ENCODE results near the gene MGAT4A.

DNA sequence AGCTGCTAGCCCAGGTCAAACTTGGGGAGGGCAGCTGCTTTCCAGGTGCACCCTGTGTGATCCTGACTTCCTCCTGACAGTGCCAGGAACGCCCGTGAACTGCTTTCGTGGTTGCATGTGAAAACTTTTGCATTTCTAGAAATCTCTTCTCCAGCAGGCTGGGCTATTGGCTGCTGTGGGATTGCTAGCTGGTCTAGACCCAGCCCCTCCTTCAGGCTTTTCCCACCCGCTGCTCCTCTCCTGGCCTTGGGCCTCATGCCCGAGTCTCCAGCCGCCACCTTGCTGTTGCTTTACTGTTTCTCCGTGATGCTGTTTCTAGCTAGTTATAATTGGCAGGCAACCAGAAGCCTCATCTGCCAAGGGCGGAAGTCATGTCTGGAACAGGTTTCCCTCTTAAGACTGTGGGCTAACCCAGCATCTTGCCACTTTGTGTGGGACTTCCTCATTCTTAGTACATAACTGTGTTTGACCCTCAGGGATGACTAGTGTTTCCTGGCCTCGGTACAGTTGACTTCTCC is 27.0 kb upstream of the MGAT4A start:
- TF ChIP-seq, protein P1, sequence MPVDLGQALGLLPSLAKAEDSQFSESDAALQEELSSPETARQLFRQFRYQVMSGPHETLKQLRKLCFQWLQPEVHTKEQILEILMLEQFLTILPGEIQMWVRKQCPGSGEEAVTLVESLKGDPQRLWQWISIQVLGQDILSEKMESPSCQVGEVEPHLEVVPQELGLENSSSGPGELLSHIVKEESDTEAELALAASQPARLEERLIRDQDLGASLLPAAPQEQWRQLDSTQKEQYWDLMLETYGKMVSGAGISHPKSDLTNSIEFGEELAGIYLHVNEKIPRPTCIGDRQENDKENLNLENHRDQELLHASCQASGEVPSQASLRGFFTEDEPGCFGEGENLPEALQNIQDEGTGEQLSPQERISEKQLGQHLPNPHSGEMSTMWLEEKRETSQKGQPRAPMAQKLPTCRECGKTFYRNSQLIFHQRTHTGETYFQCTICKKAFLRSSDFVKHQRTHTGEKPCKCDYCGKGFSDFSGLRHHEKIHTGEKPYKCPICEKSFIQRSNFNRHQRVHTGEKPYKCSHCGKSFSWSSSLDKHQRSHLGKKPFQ (CRISPR knock-in tag; IDR thresholded peaks at IDR 0.05; ENCODE audit: insufficient replicate concordance) = no peak
- TF ChIP-seq POLR2AphosphoS5 (IDR thresholded peaks at IDR 0.05; ENCODE audit: low read depth, low read length) = no peak
- TF ChIP-seq RAD51 (IDR thresholded peaks at IDR 0.05; ENCODE audit: borderline replicate concordance) = no peak
- TF ChIP-seq FOXK2 (IDR thresholded peaks at IDR 0.05) = no peak
- no peak for TF ChIP-seq NBN (conservative IDR thresholded peaks at IDR 0.05)
- TF ChIP-seq ZNF263 (CRISPR knock-in tag; IDR thresholded peaks at IDR 0.05) = no peak
- no peak for TF ChIP-seq JUN (CRISPR knock-in tag; IDR thresholded peaks at IDR 0.05)
- TF ChIP-seq, protein P2, sequence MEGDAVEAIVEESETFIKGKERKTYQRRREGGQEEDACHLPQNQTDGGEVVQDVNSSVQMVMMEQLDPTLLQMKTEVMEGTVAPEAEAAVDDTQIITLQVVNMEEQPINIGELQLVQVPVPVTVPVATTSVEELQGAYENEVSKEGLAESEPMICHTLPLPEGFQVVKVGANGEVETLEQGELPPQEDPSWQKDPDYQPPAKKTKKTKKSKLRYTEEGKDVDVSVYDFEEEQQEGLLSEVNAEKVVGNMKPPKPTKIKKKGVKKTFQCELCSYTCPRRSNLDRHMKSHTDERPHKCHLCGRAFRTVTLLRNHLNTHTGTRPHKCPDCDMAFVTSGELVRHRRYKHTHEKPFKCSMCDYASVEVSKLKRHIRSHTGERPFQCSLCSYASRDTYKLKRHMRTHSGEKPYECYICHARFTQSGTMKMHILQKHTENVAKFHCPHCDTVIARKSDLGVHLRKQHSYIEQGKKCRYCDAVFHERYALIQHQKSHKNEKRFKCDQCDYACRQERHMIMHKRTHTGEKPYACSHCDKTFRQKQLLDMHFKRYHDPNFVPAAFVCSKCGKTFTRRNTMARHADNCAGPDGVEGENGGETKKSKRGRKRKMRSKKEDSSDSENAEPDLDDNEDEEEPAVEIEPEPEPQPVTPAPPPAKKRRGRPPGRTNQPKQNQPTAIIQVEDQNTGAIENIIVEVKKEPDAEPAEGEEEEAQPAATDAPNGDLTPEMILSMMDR (CRISPR knock-in tag; IDR thresholded peaks at IDR 0.05) = no peak
- no peak for TF ChIP-seq POLR2A (IDR thresholded peaks at IDR 0.05; ENCODE audit: insufficient read depth in 1 of 2, low read depth in 2 of 2, low read length in 2 of 2)
- no peak for TF ChIP-seq PAX8 (CRISPR knock-in tag; IDR thresholded peaks at IDR 0.05; ENCODE audit: borderline replicate concordance)
- no peak for TF ChIP-seq ARID2 (CRISPR knock-in tag; IDR thresholded peaks at IDR 0.05; ENCODE audit: borderline replicate concordance)
- TF ChIP-seq CHD4 (IDR thresholded peaks at IDR 0.05; ENCODE audit: borderline replicate concordance, low read length) = no peak
- TF ChIP-seq STAT5B (CRISPR knock-in tag; IDR thresholded peaks at IDR 0.05) = no peak
